CD4-positive, alpha-beta T cell (primary cell): ENCODE measurements around the gene PDE4B. TPM values are rescaled to one million over a fixed set of nuclear protein-coding genes. Genes with fewer than 3 reads are reported as not detected.

Experiments used
- ATAC-seq: fragments of 200-7000 bp; cut with Tn5 transposase; one replicate; pipeline ENCODE4 v1.10.0; 2022; ENCODE audit warnings: mild to moderate bottlenecking; ENCODE audit not compliant: poor library complexity
- CTCF ChIA-PET: fragments of 350-600 bp; sonication (Branson Sonifier 250); formaldehyde crosslinking; loops from one replicate; lab custom pipeline; 2021; ENCODE audit warnings: antibody characterized with exemption, inconsistent platforms; lab: Charles Lee
- POLR2A ChIA-PET: fragments of 350-600 bp; sonication (Branson Sonifier 250); formaldehyde crosslinking; loops from one replicate; lab custom pipeline; 2021; ENCODE audit warnings: antibody characterized with exemption, inconsistent platforms; lab: Charles Lee
- DNase-seq, 14 experiments: peaks; one replicate each; pipeline ENCODE4 v3.0.0-alpha.2; 2013 to 2020; ENCODE audit warnings: mixed read lengths in 2 of 14
- H3K27ac ChIP-seq, 2 donors: one replicate each; pipeline versions ENCODE4 v1.5.1 to v1.7.0; 2013; ENCODE audit warnings: low read length in 2 of 2, low read depth in 1 of 2, mild to moderate bottlenecking in 1 of 2
- H3K27me3 ChIP-seq, 2 experiments: 1 replicate in 1 of 2; 2 replicates in 1 of 2; pipeline versions ENCODE4 v1.6.1 to v1.7.0; 2013; ENCODE audit warnings: low read length in 2 of 2, control low read depth in 1 of 2, mild to moderate bottlenecking in 1 of 2, moderate library complexity in 1 of 2; ENCODE audit not compliant: insufficient read depth in 2 of 2, control insufficient read depth in 1 of 2
- H3K36me3 ChIP-seq: one replicate; pipeline ENCODE4 v1.6.1; 2013; ENCODE audit warnings: low read length, control low read depth; ENCODE audit not compliant: insufficient read depth
- H3K4me1 ChIP-seq: one replicate; pipeline ENCODE4 v1.6.1; 2013; ENCODE audit warnings: low read length, control low read depth; ENCODE audit not compliant: insufficient read depth
- H3K4me3 ChIP-seq: one replicate; pipeline ENCODE4 v1.5.1; 2013; ENCODE audit warnings: mild to moderate bottlenecking, low read length, moderate library complexity
- H3K9me3 ChIP-seq, 2 experiments: 1 replicate in 1 of 2; 2 replicates in 1 of 2; pipeline versions ENCODE4 v1.6.1 to v1.7.0; 2013; ENCODE audit warnings: low read length in 2 of 2, mild to moderate bottlenecking in 2 of 2, control low read depth in 1 of 2, moderate library complexity in 1 of 2; ENCODE audit not compliant: control insufficient read depth in 1 of 2, insufficient read depth in 1 of 2
- H3K27ac Mint-ChIP-seq: one replicate; pipeline ENCODE4 v1.8.0; 2020; ENCODE audit warnings: mixed read lengths
- H3K27me3 Mint-ChIP-seq: one replicate; pipeline ENCODE4 v1.8.0; 2021; ENCODE audit warnings: mixed read lengths
- H3K36me3 Mint-ChIP-seq: one replicate; pipeline ENCODE4 v1.8.0; 2021; ENCODE audit warnings: low read depth, mixed read lengths
- H3K4me1 Mint-ChIP-seq: one replicate; pipeline ENCODE4 v1.8.0; 2021; ENCODE audit warnings: low read depth, mixed read lengths
- H3K4me3 Mint-ChIP-seq: one replicate; pipeline ENCODE4 v1.8.0; 2020; ENCODE audit warnings: mild to moderate bottlenecking, mixed read lengths
- H3K9me3 Mint-ChIP-seq: one replicate; pipeline ENCODE4 v1.8.0; 2020; ENCODE audit warnings: mixed read lengths
- CTCF ChIP-seq: fragments of 200-600 bp; IDR thresholded peaks from one replicate; pipeline ENCODE4 v1.8.0; 2022; ENCODE audit warnings: antibody characterized with exemption, mild to moderate bottlenecking
- intact Hi-C, 2 experiments: fragments of 100-400 bp; cut with DNase I in 1 of 2; cut with micrococcal nuclease in 1 of 2; formaldehyde crosslinking; loops; one replicate each; pipeline versions ENCODE4 v1.15.1 to v1.9.0; 2023 to 2025; cut with DNase I, micrococcal nuclease
- total RNA-seq, 174 experiments: library from RNA in 2 of 174; stranded (reverse) in 2 of 174; gene quantifications; one replicate each; pipeline ENCODE4 v1.2.3 and lab custom pipeline; 2021 to 2026

The PDE4B gene
- total RNA-seq, 2 experiments from 2014 or later: 155 to 159 TPM

- Mint-ChIP-seq H3K4me1 (no peaks in the 10 kb centered on the region), H3K27me3 (no peaks in the 10 kb centered on the region), H3K36me3 (no peaks in the 10 kb centered on the region), H3K27ac (no peak overlapping the region), H3K4me3 (no peak overlapping the region), H3K9me3 (peaks cover 7% of the 10 kb centered on the region)
- peaks cover 9 to 14% of the 10 kb centered on the region in 2 experiments for H3K9me3 ChIP-seq
- CTCF ChIA-PET: interaction anchor here (1.4 kb wide), 1 partner anchor 475 kb away, joined by 3 read pairs; no protein-coding TSS in a partner anchor
- ATAC-seq (no peak), DNase-seq (no peak)
- POLR2A ChIA-PET: no interaction called here
- H3K36me3 ChIP-seq: no peaks in the 10 kb centered on the region
- TF ChIP-seq CTCF: no peak
- no peak overlapping the region for H3K27ac ChIP-seq
- no peak overlapping the region for H3K4me3 ChIP-seq
- H3K27me3 ChIP-seq: no peaks in the 10 kb centered on the region
- intact Hi-C loops: no loop called here
- H3K4me1 ChIP-seq: no peaks in the 10 kb centered on the region
Measured at GRCh38 chr1:65971547-65971946, 178.9 kb downstream of the PDE4B start.

GRCh38 chr1:65975708-65976107, 183.0 kb downstream of the PDE4B start:
- peaks cover 7% of the 10 kb centered on the region for H3K9me3 Mint-ChIP-seq
- no peak for TF ChIP-seq CTCF
- Histone ChIP-seq H3K36me3 (no peaks in the 10 kb centered on the region), H3K4me3 (no peak overlapping the region), H3K27ac (no peak overlapping the region), H3K4me1 (no peaks in the 10 kb centered on the region), H3K9me3 (peaks cover 9 to 18% of the 10 kb centered on the region in 2 experiments), H3K27me3 (peaks cover 0 to 5% of the 10 kb centered on the region in 2 experiments)
- H3K27ac Mint-ChIP-seq: no peak overlapping the region
- H3K36me3 Mint-ChIP-seq: no peaks in the 10 kb centered on the region
- no peak for DNase-seq
- CTCF ChIA-PET: no interaction called here
- intact Hi-C loops: no loop called here
- no peak overlapping the region for H3K4me3 Mint-ChIP-seq
- POLR2A ChIA-PET: no interaction called here
- peaks cover 12% of the 10 kb centered on the region for H3K27me3 Mint-ChIP-seq
- ATAC-seq: no peak
- H3K4me1 Mint-ChIP-seq: no peaks in the 10 kb centered on the region

- peaks cover 5 to 7% of the 10 kb centered on the region in 2 experiments for H3K27me3 ChIP-seq
- CTCF ChIA-PET: no interaction called here
- H3K4me3 ChIP-seq: no peak overlapping the region
- Mint-ChIP-seq H3K36me3 (no peaks in the 10 kb centered on the region), H3K4me3 (no peak overlapping the region), H3K27ac (no peak overlapping the region), H3K4me1 (no peaks in the 10 kb centered on the region), H3K9me3 (peaks cover 7% of the 10 kb centered on the region), H3K27me3 (peaks cover 36% of the 10 kb centered on the region)
- TF ChIP-seq CTCF: no peak
- DNase-seq: no peak
- ATAC-seq: no peak
- peaks cover 9 to 18% of the 10 kb centered on the region in 2 experiments for H3K9me3 ChIP-seq
- POLR2A ChIA-PET: no interaction called here
- H3K36me3 ChIP-seq: no peaks in the 10 kb centered on the region
- no peak overlapping the region for H3K27ac ChIP-seq
- H3K4me1 ChIP-seq: no peaks in the 10 kb centered on the region
- intact Hi-C loops: no loop called here
Measured at GRCh38 chr1:65979136-65980044, 186.7 kb downstream of the PDE4B start.
